ENCODE results near the gene ZIM2.

The ZIM2 gene

DNA sequence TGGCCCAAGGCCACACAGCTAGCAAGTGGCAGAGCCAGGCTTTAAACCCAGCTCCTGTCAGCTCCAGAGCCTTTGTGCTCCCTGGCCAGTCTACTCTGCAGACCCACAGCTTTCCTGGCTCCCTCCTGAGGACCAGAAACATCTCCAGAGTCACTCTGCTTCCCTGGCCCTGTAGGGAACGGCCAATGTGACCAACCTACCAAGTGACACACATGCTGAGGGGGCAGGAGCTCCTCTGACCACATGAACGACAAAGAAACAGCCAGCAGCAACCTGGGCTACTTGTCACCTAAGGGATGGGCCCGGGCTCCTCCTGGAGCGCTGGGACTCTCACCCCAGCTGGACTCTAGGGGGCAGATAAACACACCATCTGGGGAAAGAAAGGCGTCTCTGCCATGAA, 19.3 kb downstream of the ZIM2 start:
- DNase-seq (ENCODE audit: low read depth in 1 of 2, low spot score in 1 of 2): no peak
- no peak for TF ChIP-seq POLR2AphosphoS5 (IDR thresholded peaks at IDR 0.05; ENCODE audit: low read depth)
- H3K4me3 ChIP-seq (replicated peaks; ENCODE audit: insufficient read depth, low read length): no peak overlapping the region
- no peaks in the 10 kb centered on the region for H3K27me3 ChIP-seq (ENCODE audit: insufficient read depth, poor library complexity, severe bottlenecking)
- H3K27ac ChIP-seq (replicated peaks): no peak overlapping the region

DNA sequence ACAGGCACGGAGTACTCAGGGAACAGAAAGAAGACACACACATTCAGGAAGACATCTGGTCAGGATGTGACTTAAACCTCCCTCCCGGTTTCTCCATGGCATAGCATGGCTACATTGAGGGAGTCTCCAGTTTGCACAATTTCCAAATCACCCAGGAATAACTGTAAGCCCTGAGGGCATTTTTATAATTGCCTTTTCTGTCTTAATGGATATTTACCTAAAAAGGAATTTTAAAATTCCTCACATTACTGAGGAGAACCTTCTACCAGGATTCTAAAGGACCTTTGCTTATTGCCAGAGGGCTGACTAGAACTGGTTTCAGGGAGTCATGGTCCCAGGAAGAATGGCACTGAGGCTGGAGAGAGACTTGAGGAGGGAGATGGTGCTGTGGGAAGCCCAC, 21.4 kb downstream of the ZIM2 start:
- TF ChIP-seq POLR2AphosphoS5 (IDR thresholded peaks at IDR 0.05; ENCODE audit: low read depth) (no peak), SPI1 (IDR thresholded peaks at IDR 0.05; ENCODE audit: borderline replicate concordance, low read depth) (no peak), GABPA (IDR thresholded peaks at IDR 0.05; ENCODE audit: low read depth) (no peak)
- TF ChIP-seq, protein P1, sequence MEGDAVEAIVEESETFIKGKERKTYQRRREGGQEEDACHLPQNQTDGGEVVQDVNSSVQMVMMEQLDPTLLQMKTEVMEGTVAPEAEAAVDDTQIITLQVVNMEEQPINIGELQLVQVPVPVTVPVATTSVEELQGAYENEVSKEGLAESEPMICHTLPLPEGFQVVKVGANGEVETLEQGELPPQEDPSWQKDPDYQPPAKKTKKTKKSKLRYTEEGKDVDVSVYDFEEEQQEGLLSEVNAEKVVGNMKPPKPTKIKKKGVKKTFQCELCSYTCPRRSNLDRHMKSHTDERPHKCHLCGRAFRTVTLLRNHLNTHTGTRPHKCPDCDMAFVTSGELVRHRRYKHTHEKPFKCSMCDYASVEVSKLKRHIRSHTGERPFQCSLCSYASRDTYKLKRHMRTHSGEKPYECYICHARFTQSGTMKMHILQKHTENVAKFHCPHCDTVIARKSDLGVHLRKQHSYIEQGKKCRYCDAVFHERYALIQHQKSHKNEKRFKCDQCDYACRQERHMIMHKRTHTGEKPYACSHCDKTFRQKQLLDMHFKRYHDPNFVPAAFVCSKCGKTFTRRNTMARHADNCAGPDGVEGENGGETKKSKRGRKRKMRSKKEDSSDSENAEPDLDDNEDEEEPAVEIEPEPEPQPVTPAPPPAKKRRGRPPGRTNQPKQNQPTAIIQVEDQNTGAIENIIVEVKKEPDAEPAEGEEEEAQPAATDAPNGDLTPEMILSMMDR (IDR thresholded peaks at IDR 0.05; ENCODE audit: insufficient read depth, low read length): no peak
- TF ChIP-seq, protein P2, sequence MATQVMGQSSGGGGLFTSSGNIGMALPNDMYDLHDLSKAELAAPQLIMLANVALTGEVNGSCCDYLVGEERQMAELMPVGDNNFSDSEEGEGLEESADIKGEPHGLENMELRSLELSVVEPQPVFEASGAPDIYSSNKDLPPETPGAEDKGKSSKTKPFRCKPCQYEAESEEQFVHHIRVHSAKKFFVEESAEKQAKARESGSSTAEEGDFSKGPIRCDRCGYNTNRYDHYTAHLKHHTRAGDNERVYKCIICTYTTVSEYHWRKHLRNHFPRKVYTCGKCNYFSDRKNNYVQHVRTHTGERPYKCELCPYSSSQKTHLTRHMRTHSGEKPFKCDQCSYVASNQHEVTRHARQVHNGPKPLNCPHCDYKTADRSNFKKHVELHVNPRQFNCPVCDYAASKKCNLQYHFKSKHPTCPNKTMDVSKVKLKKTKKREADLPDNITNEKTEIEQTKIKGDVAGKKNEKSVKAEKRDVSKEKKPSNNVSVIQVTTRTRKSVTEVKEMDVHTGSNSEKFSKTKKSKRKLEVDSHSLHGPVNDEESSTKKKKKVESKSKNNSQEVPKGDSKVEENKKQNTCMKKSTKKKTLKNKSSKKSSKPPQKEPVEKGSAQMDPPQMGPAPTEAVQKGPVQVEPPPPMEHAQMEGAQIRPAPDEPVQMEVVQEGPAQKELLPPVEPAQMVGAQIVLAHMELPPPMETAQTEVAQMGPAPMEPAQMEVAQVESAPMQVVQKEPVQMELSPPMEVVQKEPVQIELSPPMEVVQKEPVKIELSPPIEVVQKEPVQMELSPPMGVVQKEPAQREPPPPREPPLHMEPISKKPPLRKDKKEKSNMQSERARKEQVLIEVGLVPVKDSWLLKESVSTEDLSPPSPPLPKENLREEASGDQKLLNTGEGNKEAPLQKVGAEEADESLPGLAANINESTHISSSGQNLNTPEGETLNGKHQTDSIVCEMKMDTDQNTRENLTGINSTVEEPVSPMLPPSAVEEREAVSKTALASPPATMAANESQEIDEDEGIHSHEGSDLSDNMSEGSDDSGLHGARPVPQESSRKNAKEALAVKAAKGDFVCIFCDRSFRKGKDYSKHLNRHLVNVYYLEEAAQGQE (IDR thresholded peaks at IDR 0.05; ENCODE audit: insufficient replicate concordance, low read depth): no peak
- Histone ChIP-seq H3K4me3 (replicated peaks; ENCODE audit: insufficient read depth, low read length) (no peak overlapping the region), H3K27me3 (ENCODE audit: insufficient read depth, poor library complexity, severe bottlenecking) (no peaks in the 10 kb centered on the region), H3K27ac (replicated peaks) (no peak overlapping the region)
- DNase-seq (ENCODE audit: low read depth in 1 of 2, low spot score in 1 of 2): no peak

DNA sequence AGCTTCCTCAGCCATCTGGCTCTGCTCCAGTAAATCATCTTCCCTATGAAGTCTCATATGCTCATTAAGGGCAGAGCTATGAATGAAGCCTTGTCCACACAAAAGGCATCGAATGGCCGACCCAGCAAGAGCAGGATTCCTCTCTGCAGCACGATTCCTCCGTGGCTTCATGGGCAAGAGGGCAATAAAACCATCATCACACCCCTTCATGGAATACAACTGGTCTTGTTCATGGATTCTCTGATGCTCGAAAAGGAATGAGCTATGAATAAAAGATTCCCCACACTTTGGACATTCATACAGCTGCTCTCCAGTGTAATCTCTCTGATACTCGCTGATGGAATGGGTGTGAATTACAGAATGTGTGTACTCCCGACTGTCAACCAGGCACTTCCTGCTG, 25.9 kb downstream of the ZIM2 start:
- no peak for DNase-seq (ENCODE audit: low read depth in 1 of 2, low spot score in 1 of 2)
- TF ChIP-seq GABPA (IDR thresholded peaks at IDR 0.05; ENCODE audit: low read depth) (no peak), SPI1 (IDR thresholded peaks at IDR 0.05; ENCODE audit: borderline replicate concordance, low read depth) (no peak), POLR2AphosphoS5 (IDR thresholded peaks at IDR 0.05; ENCODE audit: low read depth) (no peak)
- TF ChIP-seq, protein P2 (IDR thresholded peaks at IDR 0.05; ENCODE audit: insufficient replicate concordance, low read depth): no peak
- TF ChIP-seq, protein P1 (IDR thresholded peaks at IDR 0.05; ENCODE audit: insufficient read depth, low read length): no peak
- H3K27me3 ChIP-seq (ENCODE audit: insufficient read depth, poor library complexity, severe bottlenecking): no peaks in the 10 kb centered on the region
- no peak overlapping the region for H3K4me3 ChIP-seq (replicated peaks; ENCODE audit: insufficient read depth, low read length)
- H3K27ac ChIP-seq (replicated peaks): no peak overlapping the region

DNA sequence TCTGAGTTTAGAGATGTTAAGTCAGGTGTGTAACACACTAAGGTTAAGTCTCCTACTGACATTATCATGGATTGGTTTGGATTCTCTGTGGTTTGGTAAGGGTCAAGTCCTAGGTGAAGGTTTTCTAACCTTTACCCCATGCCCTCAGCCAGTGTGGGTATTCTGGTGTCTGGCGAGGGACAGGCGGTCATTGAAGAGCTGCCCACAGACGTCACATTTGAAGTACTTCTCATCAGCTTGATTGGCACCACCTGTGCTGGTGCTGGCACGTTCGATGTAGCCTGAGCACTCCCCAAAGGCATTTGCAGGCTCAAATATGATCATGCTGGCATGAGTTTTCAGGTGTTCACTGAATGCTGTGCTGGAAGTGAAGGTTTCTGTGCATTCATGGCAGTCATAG, 27.0 kb downstream of the ZIM2 start:
- DNase-seq (ENCODE audit: low read depth in 1 of 2, low spot score in 1 of 2): no peak
- H3K4me3 ChIP-seq (replicated peaks; ENCODE audit: insufficient read depth, low read length): no peak overlapping the region
- no peak for TF ChIP-seq SPI1 (IDR thresholded peaks at IDR 0.05; ENCODE audit: borderline replicate concordance, low read depth)
- TF ChIP-seq, protein P1 (IDR thresholded peaks at IDR 0.05; ENCODE audit: insufficient read depth, low read length): no peak

More for the DNA sequence above, 27.0 kb downstream of the ZIM2 start:
- Histone ChIP-seq H3K27me3 (ENCODE audit: insufficient read depth, poor library complexity, severe bottlenecking) (no peaks in the 10 kb centered on the region), H3K27ac (replicated peaks) (no peak overlapping the region)

All from HL-60 (cell line).